ENCODE measurements around the gene FRMD3.

The FRMD3 gene

DNA sequence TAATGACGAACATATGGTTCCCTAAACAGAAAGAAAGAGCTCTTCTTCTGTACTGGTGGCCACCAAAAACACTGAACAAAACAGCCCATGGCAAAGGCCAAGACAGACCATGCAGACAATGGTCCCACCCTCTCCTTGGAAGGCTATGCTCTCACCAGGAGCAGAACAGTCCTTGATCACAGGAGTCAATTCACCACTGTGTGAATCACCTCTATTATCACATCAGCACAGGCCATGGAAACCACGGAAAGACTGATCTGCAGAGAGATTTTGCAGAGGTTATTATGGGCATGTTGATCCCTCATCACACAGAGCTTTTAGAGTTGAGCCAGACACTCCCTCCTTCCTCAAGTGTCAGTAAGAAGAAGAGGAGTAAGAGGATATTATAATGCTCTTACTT lies 341.3 kb downstream of the FRMD3 start:
- DNase-seq (ENCODE audit: low read depth) = no peak
- no peak for TF ChIP-seq CTCF (conservative IDR thresholded peaks at IDR 0.05; ENCODE audit: low read length)
- no peak overlapping the region for H3K4me3 ChIP-seq (ENCODE audit: low read length)
